Pons (tissue), 1 donor: ENCODE measurements around the gene ARMH1.

Experiments
- DNase-seq: peaks from one replicate; pipeline ENCODE4 v3.0.0-alpha.2; 2016; ENCODE audit warnings: low spot score

The ARMH1 gene

DNA sequence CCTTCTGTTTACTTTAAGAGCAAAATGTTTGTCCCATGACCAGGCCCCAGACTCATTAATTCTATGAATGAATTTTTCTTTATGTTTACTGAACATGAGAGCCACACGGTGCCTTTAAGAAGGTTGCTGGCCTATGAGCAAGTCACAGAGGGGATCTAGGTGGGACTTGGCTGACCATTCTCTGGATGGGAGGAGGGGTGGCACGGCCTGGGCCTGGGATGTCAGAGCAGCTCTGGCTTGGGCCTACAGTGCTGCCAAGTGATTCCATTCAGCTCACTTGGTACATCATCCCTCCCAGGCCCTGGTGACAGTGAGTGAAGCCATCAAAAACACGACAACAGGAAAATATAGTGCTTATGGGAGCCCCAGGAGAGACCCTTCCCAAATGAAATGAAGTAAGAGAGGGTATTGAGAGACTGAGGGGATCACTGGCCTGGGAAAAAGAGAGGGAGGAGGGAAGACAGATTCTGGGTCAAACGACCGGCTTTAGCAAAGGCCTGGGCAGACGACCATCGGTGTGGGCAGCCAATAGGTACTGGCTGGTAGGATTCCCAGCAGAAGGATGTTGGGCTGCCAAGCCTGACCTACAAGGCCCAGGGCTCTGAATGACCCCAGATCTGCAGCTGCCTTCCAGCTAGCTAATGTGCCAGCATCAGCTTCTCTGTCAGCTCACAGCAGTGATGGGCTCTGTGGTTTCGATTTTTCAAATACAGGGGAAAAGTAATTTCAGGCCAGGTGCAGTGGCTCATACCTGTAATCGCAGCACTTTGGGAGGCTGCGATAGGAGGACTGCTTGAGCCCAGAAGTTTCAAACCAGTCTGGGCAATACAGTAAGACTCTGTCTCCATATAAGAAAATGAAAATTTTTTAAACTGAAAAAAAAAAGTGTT is 3.5 kb upstream of the ARMH1 start:
- no peak for DNase-seq

DNA sequence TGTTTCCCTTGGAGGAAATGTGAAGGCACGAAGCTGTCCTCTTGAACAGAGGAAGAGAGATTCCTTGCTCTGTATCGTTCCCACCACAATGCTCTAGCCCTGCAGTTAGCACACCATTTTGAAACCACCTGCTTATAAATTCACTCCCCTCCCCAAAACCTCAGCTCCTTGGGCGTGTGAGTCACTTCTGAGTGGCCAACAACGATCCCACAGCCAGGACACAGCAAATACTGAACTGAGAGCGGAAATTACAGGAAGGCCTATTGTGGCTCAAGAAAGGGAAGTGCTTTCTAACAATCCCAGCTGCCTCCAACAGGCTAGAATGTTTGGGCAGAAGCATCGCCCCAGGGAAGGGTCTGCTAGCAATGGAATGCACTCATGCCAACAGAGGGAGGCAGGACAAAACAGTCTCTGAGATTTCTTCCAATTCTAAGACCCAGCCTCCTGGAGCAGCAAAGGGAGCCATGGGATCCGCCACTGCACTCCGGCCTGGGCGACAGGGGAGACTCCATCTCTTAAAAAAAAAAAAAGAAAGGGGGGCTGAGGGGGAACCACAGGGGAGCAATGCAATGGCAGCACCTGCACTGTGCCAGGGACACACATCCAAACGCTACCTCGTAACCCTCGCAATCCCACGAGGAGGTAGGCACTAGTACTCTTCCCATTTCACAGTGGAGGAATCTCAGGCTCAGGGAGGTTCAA is 2.1 kb upstream of the ARMH1 start:
- peak; percentile 74 for DNase-seq

DNA sequence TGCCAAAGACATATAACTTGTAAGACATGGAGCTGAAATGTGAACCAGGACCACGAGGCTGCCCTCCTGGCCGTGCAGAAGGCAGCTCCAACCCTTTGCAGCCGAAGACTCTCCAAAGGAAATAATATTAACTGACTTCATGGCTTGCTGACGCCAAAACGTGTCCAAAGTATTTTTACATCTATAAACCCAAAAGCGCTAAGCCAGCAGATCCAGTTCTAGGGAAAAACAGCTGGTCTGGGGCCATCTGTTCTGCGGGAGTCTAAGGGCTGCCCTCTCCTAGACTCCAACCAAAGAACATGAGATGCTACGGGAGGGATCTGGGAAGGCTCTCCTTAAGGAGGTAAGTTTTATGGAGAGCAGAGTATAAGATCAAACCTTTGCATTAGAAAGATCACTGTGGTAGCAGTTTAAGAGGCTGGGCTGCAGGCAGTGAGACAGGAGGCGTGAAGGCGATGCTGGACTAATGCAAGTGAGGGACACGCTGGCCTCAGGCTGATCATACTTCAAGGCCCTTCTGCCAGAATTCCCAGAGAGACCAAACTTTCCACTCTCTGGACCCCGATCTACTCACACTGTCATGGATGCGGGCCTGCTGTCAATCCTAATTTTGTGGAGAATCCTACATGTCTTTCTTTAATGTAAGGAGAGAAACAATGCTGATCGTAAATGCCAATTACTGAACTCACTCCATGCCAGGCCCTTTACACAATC is 1.4 kb upstream of the ARMH1 start:
- no peak for DNase-seq

DNA sequence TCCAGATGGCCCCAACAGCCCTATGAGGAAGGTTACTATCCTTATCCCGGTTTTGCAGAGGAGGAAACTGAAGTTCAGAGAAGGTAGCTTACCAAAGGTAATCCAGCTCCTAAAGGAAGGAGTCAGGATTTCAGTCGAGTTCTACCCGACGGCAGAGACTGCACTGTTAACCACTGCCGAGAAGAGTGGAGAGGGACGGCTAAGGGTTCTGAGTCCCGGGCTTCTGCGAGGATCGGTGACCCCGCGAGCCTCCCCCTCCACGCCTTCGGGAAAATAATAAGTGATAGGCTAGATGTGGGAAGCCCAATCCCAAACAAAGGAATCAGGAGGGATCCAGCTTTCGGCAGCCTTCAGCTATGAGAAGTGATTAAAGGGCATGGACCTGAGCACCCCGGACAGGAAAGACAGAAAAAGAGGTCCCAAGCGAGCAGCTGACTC is 820 bp upstream of the ARMH1 start:
- no peak for DNase-seq

DNA sequence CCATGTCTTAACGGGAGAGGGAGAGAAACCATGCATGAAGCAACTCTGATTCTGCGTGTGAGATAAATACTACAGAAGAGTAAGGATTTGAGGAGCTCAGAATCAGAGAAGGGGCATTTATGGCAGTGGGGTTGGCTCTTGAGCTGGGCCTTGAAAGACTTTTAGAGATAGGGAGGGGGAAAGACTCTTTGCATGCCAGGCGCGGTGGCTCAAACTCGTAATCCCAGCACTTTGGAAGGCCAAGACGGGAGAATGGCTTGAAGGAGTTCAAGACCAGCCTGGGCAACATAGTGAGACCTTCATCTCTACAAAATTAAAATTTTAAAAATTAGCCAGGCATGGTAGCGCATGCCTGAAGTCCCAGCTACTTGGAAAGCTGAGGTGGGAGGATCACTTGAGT is 672 bp downstream of the ARMH1 start:
- no peak for DNase-seq

DNA sequence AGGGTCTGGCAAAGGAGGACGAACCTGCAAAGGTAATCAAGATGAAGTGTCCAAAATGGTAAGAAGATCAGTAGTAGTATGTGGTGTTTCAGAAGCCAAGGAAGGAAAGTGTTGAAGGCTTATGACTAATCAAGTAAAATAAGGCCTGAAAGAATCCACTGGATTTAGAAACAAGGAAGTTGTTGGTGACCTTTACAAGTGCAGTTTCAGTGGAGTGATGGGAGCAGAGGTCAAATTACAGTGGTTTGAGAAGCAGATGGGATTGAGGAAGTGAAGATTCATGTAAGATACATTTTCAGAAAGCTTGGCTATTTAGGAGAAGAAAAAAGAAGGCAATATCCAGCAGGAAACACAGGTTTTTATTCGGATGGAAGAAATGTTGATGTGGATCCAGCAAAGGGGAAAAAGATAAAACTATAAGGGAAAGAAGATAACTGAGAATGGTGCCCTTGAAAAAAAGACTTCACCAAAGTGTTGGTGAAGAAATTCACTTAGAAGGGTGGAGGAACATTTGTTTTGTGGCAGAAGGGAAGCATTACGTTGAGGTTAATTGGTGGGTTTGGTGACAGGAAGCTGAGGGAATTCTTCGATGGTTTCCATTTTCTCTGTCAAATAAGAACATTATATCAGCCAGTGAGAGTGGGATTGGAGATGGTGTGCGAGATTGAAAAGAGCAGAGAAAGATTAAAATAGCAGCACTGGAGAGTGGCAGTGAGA is 2.1 kb downstream of the ARMH1 start:
- peak; percentile 55 for DNase-seq

DNA sequence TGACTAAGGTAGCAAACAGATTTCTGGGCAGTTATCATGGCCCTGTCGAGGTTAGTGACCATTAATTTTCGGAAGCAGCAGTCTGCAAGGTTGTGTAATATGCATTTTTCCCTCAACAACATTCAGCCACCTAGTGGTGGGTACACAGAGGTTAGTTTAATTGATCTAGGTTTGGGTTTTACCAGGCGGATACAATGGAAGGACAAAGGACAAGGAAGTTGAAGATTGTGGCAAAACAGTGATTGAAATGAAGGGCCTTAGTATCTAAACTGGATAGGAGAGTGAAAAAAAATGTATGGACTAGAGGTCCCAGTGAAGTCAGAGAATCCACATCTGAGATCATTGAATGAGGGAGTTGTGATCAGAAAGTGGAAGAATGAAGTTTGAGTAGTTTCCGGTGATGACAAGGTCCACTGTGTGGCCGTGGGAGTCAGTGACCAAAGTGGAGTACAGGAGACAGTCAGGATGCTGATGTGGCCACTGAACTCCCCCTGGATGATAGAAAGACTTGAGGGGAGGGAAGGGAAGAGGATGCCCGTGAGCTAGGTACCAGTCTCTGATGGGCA is 2.8 kb downstream of the ARMH1 start:
- DNase-seq: peak; percentile 39

DNA sequence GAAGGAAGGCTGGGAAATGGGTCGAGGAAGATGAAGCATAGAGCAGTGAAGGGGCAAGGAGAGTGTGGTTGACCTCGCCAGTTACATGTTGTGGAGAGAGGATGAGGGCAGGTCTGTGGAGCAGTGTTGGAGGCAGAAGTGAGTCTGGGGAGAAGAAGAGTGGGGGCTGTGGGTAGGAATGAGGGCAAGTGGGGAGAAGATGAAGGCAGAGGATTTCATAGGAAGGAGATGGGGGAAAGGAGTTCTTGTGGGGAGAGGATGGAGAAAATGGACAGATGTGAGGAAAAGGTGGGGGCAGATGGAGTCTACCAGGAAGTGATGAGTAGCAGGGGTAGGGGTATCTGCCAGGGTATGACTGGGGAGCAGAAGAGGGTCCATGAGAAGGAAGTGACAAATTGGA is 3.6 kb downstream of the ARMH1 start:
- no peak for DNase-seq

DNA sequence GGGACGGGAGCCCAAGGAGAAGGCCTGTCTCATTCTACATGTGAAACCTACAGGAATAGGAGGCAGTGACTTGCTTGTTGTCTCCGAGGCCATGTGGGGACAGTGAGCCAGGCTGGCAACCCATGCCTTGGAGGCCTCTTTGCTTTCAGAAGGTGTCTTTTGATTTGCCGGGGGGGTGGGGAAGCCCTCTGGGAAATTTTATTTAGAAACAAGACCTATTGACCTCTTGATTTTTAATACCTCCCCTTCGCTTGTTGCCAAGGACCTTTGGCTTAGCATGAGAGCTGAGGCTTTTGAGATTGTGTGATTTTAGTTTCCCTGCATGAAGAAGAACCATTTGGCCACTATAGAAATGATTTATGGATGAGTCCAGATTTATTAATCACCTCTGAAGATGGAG is 4.1 kb downstream of the ARMH1 start:
- no peak for DNase-seq

DNA sequence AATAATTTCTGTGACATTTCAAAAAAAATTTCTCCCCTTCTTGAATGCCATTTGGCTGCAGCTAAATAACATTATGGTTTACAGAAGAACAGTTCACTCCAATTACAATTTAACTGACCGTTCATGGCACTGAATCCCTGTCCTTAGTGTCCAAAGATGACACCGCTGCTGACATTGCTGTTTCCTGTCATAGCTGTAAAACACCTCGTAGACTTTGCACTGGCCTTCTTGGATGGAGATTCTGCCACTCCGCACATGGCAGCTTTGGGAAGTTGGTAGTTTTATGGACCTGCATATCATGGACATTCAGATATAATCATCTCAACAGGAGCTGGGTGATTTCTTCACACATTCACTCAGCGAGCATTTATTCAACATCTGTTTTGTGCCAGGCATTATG is 5.0 kb downstream of the ARMH1 start:
- no peak for DNase-seq

DNA sequence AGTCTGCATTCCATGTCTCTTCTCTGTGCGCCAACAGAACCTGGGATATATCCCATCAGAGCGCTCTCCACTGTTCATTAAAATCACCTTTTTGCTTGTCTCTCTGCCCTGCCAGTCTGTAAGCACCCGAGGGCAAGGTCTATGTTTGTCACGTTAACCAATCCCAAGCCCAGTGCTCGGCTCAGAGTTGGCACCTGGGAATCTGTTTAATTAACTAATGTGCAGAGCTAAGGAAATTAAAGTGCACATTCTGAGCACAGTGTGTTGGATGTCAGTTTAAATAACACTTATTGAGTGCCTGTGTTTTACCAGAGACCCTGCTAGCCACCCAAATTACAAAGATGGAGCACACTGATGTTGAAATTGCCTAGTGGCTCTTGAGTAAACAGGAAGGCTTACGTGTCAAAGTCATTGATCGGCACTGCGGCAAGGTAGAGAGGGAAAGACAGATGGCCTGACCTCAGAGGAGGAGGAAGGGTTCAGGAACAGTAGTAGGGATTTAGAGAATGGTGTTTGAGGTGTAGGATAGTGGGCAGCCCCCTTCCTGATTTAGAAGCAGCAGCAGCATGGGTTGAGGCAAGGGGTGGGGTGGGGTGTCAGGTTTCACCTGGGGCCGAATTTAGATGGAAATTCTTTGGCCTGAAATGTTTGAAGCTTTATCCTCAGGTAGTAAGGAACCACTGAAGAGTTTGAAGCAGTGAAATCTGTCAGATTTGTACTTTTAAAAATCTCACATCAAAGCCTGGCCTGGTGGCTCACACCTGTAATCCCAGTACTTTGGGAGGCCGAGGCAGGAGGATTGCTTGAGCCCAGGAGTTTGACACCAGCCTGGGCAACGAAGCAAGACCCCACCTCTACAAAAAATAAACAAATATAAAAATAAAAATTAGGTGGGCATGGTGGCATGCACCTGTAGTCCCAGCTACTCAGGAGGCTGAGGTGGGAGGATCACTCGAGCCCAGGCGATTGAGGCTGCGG is 7.7 kb downstream of the ARMH1 start:
- no peak for DNase-seq

DNA sequence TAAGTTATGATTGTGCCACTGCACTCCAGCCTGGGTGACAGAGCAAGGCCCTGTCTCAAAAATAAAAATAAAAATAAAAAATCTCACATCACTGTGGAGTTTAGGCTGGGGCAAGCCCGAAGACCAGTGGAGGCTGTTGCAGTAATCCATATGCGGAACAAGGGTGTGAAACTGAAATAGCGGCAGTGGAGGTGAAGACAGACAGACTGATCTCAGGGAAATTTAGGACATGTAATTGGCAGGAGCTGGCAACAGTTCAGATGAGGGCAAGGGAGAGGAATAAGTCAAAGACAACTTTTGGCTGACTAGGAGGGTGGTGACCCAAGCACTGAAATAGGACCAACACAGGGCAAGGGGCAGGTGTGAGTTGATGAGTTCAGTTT is 8.4 kb downstream of the ARMH1 start:
- DNase-seq: no peak

DNA sequence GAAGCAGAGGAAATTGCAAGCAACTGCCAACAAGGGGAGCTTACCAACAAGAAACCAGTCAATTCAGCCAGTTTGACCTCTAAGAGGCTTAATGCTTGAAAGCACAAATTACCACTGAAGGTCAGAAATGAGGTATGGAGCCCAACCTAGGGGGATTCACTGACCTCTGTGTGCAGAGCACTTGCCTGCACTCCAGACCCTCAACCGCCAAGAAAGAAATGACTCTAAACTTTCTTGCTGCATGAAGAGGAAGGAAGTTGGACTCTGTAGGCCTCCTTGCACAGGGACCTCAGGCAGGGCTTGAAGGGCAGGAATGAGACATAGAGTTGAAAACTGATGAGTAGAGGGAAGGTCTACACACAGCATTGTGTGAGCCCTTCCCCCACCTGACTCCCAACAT is 10.0 kb downstream of the ARMH1 start:
- no peak for DNase-seq

DNA sequence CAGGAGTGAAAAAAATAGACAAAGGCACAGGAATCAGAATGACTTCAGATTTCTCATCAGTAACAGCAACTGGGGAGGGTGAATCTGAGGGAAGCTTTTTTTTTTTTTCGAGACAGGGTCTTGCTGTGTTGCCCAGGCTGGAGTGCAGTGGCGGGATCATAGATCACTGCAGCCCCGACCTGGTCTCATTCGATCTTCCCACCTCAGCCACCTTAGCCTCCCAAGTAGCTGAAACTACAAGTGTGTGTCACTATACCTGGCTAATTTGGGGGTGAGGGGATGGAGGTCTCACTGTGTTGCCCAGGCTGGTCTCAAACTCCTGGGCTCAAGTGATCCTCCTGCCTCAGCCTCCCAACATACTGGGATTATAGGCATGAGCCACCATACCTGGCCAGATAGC is 10.7 kb downstream of the ARMH1 start:
- no peak for DNase-seq

DNA sequence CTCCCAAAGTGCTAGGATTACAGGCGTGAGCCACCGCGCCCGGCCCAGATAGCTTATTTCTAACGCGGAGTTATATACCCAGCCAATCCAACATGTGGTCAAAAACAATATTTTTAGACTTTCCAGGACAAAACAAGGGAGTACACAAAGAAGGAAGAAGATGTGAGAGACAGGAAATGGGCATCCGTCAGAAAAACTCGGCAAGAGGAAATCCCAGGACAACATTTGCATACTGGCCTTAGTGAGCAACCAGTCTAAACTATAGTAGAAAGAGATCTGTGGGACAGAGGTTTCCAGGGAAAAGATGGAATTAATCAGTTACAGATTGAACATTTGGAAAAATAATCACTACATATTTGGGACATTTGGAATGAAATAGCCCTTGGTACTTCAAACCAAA is 11.4 kb downstream of the ARMH1 start:
- DNase-seq: no peak

DNA sequence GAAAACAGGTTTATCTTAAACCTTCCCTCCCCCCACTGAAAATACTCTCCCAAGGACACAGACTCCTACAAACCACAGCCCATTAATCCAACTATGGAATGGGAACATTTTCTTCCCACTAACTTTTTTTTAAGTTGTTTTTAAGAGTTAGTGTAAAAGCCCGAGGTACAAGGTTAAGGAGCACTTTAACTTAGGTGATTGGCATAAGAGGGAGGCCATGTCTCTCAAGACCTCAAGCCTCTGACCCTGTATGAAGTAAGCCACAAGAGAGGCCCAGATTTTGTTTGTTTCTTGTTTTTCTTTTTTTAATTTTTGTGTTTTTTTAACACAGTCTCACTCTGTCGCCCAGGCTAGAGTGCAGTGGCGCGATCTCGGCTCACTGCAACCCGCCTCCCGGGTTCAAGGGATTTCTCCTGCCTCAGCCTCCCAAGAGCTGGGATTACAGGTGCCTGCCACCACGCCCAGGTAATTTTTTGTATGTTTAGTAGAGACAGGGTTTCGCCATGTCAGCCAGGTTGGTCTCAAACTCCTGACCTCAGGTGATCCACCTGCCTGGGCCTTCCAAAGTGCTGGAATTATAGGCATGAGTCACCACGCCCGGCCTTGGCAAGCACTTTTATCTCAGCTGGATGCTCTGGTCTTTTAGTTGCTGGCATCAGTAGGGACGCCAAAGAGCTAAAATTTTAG is 14.4 kb downstream of the ARMH1 start:
- no peak for DNase-seq

DNA sequence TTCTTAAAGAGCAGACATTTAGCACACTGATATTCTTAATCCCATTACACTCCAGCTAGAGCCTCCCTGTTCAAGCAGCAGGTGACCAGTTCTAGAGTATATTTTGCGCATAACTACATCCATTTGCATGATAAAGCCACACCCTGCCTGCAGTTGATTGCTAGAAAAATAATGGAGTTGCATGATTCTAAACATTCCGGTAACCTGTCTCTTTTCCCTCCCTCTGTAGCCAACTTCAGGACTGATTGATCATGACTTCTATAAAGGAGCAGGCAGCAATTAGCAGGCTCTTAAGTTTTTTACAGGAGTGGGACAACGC is 14.9 kb downstream of the ARMH1 start:
- no peak for DNase-seq

DNA sequence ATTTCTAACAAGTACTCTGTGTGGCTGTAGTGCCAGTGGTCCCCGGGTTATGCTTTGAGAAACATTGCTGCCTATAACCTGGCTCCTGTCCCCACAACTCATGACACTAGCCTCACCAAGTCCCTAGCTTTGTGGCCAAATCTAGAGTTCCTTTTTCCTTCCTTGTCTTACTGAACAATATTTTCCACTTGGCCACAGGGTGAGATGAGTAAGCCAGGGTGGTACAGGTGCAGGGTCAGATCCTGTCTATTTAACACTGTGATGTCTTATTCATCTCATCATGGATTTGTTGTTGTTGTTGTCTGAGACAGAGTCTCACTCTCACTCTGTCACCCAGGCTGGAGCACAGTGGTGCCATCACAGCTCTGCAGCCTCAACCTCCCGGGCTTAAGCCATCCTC is 18.6 kb downstream of the ARMH1 start:
- DNase-seq: no peak

DNA sequence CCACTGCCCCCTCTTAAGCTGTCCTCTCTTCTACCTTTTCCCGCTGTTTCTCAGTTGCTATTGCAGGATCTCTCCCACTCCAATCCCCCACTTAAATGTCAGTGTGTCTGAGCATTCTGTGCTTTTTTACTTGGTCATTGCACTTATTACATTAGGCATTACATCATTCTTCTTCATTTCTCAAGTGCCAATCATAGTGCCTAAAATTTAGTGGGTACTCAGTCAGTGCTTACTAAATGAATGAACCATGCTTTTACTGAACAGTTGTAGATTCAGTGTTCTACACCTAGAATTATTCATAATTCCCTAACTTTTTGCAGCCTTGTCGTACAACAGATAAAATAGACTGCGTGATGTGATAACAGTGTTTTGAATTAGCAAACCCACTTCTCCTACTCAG is 19.4 kb downstream of the ARMH1 start:
- DNase-seq: no peak

DNA sequence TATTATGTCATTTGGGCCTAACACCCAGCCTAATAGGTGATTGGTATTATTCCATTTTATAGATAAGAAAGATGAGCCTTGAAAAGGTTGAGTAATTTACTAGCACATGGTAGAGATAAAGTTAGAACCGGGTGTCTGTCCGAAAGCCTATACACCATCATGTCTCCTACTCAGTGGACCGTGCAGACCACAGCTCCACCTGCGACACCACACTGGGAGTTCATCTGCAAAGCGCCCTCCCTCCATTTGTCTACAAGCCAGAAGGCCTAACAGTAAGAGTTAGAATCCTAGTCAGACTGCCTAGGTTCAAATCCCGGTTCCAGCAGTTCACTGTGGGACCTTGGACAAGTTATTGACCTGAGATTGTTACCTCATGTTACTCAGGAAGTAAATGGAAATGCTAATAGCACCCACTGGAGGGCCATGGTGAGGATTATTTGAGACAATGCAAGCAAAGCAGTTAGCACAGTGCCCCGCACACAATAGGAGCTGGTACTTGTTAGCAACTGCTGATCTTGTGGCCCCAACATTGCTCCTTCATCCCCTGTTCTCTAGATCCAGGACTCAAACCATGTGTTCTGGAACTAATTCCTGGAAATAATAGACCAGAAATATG is 20.5 kb downstream of the ARMH1 start:
- DNase-seq: no peak
